GM23338 (cell line): ENCODE measurements around the gene ZPBP.

Source experiments
- EZH2phosphoT487 ChIP-seq: fragments of 200-600 bp; sonication (generic); IDR thresholded peaks from one replicate; pipeline ENCODE4 v1.8.1; 2018; ENCODE audit warnings: antibody characterized with exemption; ENCODE audit not compliant: unreplicated experiment
- POLR2AphosphoS5 ChIP-seq: IDR thresholded peaks from 2 replicates; pipeline ENCODE4 v1.6.1; 2016; ENCODE audit warnings: antibody characterized with exemption, low read depth
- ZNF331 ChIP-seq: fragments of 250-450 bp; sonication (Bioruptor Pico); IDR thresholded peaks from 2 replicates; pipeline ENCODE4 v1.5.0; 2020; ENCODE audit warnings: low read depth, mild to moderate bottlenecking, moderate library complexity
- TF ChIP-seq, protein P1 (sequence below), 2 experiments: fragments of 200-600 bp in 1 of 2; sonication (generic) in 1 of 2; conservative IDR thresholded peaks; 2 replicates each; pipeline versions ENCODE4 v1.5.1 to v1.6.1; 2016 to 2017; ENCODE audit warnings: antibody characterized with exemption in 2 of 2, low read depth in 2 of 2, mild to moderate bottlenecking in 2 of 2, moderate library complexity in 1 of 2
- TF ChIP-seq, protein P2 (sequence below): fragments of 250-450 bp; sonication (Bioruptor Pico); IDR thresholded peaks from 2 replicates; pipeline ENCODE4 v1.5.0; 2020; ENCODE audit warnings: mild to moderate bottlenecking, moderate library complexity

DNA sequence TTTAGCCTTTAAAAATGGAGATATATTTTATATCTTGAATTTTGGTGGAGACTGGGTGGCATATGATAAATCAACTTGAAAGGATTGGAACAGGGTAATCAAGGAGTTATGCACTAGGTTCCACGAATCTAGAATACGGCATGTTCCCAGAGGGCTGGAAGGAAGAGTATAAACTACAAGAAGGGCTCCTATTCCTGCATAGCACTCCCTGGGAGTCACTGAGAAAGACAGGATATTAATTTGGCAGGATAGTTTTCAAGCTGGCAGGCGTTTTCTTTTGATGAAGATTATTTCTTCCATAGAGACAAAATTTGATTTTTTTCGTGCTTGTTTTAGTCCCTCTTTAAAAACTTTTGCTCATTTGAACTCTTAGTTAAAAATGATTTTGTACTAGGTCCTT is 199.9 kb downstream of the ZPBP start:
- TF ChIP-seq, protein P1, sequence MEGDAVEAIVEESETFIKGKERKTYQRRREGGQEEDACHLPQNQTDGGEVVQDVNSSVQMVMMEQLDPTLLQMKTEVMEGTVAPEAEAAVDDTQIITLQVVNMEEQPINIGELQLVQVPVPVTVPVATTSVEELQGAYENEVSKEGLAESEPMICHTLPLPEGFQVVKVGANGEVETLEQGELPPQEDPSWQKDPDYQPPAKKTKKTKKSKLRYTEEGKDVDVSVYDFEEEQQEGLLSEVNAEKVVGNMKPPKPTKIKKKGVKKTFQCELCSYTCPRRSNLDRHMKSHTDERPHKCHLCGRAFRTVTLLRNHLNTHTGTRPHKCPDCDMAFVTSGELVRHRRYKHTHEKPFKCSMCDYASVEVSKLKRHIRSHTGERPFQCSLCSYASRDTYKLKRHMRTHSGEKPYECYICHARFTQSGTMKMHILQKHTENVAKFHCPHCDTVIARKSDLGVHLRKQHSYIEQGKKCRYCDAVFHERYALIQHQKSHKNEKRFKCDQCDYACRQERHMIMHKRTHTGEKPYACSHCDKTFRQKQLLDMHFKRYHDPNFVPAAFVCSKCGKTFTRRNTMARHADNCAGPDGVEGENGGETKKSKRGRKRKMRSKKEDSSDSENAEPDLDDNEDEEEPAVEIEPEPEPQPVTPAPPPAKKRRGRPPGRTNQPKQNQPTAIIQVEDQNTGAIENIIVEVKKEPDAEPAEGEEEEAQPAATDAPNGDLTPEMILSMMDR (conservative IDR thresholded peaks at IDR 0.05; ENCODE audit: low read depth in 2 of 2): no peak
- TF ChIP-seq POLR2AphosphoS5 (no peak), ZNF331 (CRISPR knock-in tag) (no peak), EZH2phosphoT487 (no peak)
- TF ChIP-seq, protein P2, sequence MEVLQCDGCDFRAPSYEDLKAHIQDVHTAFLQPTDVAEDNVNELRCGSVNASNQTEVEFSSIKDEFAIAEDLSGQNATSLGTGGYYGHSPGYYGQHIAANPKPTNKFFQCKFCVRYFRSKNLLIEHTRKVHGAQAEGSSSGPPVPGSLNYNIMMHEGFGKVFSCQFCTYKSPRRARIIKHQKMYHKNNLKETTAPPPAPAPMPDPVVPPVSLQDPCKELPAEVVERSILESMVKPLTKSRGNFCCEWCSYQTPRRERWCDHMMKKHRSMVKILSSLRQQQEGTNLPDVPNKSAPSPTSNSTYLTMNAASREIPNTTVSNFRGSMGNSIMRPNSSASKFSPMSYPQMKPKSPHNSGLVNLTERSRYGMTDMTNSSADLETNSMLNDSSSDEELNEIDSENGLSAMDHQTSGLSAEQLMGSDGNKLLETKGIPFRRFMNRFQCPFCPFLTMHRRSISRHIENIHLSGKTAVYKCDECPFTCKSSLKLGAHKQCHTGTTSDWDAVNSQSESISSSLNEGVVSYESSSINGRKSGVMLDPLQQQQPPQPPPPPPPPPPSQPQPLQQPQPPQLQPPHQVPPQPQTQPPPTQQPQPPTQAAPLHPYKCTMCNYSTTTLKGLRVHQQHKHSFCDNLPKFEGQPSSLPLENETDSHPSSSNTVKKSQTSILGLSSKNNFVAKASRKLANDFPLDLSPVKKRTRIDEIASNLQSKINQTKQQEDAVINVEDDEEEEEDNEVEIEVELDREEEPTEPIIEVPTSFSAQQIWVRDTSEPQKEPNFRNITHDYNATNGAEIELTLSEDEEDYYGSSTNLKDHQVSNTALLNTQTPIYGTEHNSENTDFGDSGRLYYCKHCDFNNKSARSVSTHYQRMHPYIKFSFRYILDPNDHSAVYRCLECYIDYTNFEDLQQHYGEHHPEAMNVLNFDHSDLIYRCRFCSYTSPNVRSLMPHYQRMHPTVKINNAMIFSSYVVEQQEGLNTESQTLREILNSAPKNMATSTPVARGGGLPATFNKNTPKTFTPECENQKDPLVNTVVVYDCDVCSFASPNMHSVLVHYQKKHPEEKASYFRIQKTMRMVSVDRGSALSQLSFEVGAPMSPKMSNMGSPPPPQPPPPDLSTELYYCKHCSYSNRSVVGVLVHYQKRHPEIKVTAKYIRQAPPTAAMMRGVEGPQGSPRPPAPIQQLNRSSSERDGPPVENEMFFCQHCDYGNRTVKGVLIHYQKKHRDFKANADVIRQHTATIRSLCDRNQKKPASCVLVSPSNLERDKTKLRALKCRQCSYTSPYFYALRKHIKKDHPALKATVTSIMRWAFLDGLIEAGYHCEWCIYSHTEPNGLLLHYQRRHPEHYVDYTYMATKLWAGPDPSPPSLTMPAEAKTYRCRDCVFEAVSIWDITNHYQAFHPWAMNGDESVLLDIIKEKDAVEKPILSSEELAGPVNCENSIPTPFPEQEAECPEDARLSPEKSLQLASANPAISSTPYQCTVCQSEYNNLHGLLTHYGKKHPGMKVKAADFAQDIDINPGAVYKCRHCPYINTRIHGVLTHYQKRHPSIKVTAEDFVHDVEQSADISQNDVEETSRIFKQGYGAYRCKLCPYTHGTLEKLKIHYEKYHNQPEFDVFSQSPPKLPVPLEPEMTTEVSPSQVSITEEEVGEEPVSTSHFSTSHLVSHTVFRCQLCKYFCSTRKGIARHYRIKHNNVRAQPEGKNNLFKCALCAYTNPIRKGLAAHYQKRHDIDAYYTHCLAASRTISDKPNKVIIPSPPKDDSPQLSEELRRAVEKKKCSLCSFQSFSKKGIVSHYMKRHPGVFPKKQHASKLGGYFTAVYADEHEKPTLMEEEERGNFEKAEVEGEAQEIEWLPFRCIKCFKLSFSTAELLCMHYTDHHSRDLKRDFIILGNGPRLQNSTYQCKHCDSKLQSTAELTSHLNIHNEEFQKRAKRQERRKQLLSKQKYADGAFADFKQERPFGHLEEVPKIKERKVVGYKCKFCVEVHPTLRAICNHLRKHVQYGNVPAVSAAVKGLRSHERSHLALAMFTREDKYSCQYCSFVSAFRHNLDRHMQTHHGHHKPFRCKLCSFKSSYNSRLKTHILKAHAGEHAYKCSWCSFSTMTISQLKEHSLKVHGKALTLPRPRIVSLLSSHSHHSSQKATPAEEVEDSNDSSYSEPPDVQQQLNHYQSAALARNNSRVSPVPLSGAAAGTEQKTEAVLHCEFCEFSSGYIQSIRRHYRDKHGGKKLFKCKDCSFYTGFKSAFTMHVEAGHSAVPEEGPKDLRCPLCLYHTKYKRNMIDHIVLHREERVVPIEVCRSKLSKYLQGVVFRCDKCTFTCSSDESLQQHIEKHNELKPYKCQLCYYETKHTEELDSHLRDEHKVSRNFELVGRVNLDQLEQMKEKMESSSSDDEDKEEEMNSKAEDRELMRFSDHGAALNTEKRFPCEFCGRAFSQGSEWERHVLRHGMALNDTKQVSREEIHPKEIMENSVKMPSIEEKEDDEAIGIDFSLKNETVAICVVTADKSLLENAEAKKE (CRISPR knock-in tag): no peak
